Fibroblast of the aortic adventitia (primary cell): ENCODE data around the gene ZNF280B. TPM values are rescaled to one million over a fixed set of nuclear protein-coding genes. Genes with fewer than 3 reads are reported as not detected.

ENCODE experiments used
- DNase-seq: peaks from one replicate; pipeline ENCODE4 v3.0.0-alpha.2; 2010; ENCODE audit warnings: low read depth
- H3K4me3 ChIP-seq: 2 replicates; pipeline ENCODE4 v1.5.1; 2011; ENCODE audit warnings: low read depth, mild to moderate bottlenecking, control low read depth, low read length, moderate library complexity
- total RNA-seq: library from RNA; depleted of rRNA; stranded (reverse); fragments of >200 nt; gene quantifications from 2 replicates; pipeline ENCODE4 v1.2.3, GENCODE V29; 2012; ENCODE audit warnings: low replicate concordance
- TF ChIP-seq, protein P1 (sequence below): IDR thresholded peaks from 2 replicates; pipeline ENCODE4 v1.5.1; 2011; ENCODE audit warnings: mild to moderate bottlenecking, low read length, control low read depth, inconsistent platforms; ENCODE audit not compliant: insufficient read depth

The ZNF280B gene
- total RNA-seq, 1 donor, result 0.45 TPM

DNA sequence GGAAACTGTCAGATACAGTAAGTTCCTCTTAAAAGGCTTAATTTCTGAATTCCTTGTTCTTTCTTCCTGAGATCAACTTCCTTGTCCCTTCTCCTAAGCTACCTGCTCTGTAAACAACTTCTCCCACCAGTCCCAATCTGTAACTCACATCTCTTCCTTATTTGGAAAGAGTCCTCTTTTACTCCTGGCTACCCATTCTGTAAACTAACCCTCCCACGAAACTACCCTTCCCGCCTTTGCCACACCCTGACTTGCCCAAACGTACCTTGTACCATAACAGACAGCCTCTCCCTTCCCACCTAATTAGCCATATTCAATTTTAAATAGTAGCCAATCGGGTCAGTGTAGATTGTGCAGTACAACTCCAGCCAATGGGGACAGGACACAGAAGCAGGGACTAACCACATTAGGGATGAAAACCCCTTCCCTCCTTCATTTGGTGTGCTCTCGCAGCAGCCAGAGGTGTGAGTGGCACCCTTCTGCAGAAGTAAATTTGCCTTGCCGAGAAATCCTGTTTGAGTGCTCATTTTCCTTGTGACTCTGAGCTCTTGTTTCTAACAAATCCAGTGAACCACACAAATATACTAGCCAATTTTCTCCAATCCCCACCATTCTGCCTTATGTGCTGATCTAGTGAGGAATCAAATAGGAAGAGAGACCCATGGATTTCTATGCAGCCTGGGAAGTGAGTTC lies 49.5 kb downstream of the ZNF280B start:
- TF ChIP-seq, protein P1, sequence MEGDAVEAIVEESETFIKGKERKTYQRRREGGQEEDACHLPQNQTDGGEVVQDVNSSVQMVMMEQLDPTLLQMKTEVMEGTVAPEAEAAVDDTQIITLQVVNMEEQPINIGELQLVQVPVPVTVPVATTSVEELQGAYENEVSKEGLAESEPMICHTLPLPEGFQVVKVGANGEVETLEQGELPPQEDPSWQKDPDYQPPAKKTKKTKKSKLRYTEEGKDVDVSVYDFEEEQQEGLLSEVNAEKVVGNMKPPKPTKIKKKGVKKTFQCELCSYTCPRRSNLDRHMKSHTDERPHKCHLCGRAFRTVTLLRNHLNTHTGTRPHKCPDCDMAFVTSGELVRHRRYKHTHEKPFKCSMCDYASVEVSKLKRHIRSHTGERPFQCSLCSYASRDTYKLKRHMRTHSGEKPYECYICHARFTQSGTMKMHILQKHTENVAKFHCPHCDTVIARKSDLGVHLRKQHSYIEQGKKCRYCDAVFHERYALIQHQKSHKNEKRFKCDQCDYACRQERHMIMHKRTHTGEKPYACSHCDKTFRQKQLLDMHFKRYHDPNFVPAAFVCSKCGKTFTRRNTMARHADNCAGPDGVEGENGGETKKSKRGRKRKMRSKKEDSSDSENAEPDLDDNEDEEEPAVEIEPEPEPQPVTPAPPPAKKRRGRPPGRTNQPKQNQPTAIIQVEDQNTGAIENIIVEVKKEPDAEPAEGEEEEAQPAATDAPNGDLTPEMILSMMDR, result no peak
- DNase-seq, result no peak
- H3K4me3 ChIP-seq, result no peak overlapping the region

DNA sequence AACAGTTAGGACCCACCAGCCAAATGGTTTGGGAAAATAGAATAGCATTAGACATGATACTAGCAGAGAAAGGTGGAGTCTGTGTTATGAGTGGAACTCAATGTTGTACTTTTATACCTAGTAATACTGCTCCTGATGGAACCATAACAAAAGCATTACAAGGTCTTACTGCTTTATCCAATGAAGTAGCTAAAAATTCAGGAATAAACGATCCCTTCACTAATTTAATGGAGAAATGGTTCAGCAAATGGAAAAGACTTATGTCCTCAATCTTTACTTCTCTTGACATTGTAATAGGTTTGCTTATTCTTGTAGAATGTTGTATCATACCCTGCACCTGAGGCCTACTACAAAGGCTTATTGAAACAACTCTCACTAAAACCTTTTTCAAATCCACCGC lies 50.2 kb downstream of the ZNF280B start:
- DNase-seq, result no peak
- H3K4me3 ChIP-seq, result no peak overlapping the region
- TF ChIP-seq, protein P1, result no peak

DNA sequence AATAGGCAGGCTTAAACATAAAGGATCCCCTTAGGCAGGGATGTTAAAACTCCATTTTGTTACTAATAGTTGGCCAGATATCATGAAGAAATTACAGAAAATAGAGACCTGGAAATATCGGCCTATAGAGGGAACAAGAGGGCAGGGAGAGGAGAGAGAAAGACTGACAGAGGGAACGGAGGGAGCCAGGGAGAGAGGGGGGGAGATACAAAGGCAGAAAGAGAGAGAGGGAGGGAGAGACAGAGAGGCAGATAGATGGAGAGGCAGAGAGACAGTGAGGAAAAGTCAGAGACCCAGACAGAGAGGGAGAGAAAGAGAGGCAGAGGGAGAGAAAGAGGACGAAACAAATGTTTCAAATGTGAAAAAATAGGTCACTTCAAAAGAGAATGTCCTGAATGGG lies 53.5 kb downstream of the ZNF280B start:
- no peak for DNase-seq
- TF ChIP-seq, protein P1, result no peak
- H3K4me3 ChIP-seq, result no peak overlapping the region

DNA sequence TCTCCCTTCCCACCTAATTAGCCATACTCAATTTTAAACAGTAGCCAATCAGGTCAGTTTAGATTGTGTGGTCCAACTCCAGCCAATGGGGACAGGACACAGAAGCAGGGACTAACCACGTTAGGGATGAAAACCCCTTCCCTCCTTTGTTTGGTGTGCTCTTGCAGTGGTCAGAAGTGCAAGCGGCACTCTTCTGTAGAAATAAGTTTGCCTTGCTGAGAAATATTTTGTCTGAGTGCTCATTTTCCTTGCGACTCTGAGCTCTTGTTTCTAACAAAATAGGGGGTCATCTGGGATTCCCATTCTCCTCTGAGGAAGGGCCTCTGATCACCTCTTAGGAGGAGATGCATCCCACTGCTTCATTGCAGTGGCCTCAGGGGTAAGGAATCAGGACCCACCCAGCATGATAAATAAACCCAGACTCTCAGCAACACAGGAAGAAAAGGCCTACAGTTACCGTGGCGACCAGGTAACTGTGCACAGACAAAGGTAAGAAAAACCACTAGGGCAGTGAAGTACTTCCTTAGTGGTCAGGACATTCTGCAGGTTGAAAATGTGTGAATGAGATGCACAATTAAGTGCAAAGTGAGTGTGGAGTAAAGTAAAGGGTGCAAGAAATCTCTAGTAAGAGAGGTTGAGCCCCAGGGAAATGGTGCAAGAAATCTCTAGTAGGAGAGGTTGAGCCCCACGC lies 55.4 kb downstream of the ZNF280B start:
- TF ChIP-seq, protein P1, result no peak
- no peak for DNase-seq
- H3K4me3 ChIP-seq, result no peak overlapping the region

DNA sequence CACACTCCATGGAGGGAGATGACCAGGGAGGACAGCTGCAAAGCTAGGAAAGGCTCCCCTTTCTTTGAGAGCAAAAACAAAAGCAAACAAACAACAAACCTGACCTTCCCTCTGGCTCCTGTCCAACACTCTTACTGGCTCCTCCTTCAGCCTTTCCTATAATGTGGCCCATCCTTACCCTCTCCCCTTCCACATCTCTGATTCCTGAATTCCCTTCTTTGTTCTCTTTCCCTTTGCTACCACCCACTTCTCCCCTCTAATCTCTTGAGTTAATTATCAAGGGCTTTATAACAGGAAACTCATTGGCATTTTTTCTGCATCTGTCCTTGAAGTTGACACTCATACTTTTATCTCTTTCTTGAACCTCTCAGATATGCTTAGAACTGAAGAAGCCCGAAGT lies 56.3 kb downstream of the ZNF280B start:
- no peak overlapping the region for H3K4me3 ChIP-seq
- TF ChIP-seq, protein P1, result no peak
- no peak for DNase-seq

DNA sequence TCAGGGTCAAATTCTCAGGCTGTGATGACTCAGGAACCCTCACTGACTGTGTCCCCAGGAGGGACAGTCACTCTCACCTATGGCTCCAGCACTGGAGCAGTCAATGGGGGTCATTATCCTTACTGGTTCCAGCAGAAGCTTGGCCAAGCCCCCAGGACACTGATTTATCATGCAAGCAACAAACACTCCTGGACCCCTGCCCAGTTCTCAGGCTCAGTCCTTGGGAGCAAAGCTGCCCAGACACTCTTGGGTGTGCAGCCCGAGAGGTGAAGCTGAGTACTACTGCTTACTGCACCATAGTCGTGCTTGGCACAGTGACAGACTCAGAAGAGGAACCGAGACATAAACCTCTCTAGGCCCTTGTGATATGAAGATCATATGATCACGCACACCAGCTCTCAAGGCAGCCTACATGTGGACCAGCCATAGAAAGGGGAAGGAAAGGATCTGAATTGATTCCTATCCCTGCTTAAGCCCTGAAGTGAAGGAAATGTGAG lies 58.2 kb downstream of the ZNF280B start:
- TF ChIP-seq, protein P1, result no peak
- no peak overlapping the region for H3K4me3 ChIP-seq
- no peak for DNase-seq

DNA sequence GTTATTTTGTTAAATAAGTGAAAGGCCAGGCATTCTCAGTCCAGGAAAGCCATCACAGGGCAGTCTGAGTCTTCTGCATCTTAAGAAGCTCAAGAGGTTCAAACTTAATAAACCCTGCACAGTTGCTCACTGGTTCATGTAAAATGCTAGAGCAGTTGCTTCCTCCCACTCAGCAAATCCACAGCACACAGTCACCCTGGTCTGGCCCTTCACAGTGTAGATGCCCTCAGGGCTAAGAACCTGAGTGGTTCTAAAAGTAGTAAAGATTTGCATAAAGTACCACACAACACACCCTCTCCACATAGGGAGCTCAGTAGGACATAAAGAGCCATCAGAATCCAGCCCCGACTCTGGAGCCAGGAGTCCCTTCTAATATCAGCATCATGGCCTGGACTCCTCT lies 58.7 kb downstream of the ZNF280B start:
- no peak for DNase-seq
- TF ChIP-seq, protein P1, result no peak

More for the DNA sequence above, 58.7 kb downstream of the ZNF280B start:
- no peak overlapping the region for H3K4me3 ChIP-seq
